GM18511 (cell line): ENCODE data around the gene CLPX.
"Not testable (repeated sequence)": the region's sequence is repeated elsewhere in the genome, so short reads cannot be mapped to it uniquely, and the experiment has no call there.

Experiments used
- ATAC-seq: cut with Tn5 transposase; IDR thresholded peaks from one replicate; pipeline ENCODE4 v1.9.1; 2021; ENCODE audit warnings: mild to moderate bottlenecking, moderate library complexity; ENCODE audit not compliant: unreplicated experiment

The CLPX gene

GRCh38 chr15:65105038-65105437, 80.1 kb downstream of the CLPX start:
- no peak for ATAC-seq

GRCh38 chr15:65102912-65103311, 82.2 kb downstream of the CLPX start:
- no peak for ATAC-seq

- no peak for ATAC-seq
Observed at GRCh38 chr15:65101891-65102708, 83.0 kb downstream of the CLPX start.

DNA sequence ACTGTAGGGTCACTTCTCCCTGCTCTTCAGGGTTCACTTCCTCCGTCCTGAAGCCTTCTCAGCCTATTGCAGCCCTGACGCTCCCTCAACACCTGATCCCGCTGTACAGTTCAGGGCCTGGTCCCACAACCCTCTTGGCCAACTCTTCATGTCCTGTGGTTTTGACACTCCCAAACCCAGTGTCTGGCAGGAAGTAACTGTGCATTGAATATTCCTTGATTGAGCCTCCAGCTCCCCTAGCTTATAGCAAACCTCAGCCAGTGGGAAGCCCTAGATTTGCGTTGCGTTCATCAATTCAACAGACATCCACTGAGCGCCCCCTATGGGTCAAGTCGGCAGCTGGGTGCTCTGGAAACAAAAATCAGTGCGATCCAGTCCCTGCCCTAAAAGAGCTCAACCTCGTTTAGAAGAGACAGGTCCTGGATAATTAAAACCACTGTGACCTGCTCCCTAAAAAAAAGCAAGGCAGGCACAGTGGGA, 83.7 kb downstream of the CLPX start:
- no peak for ATAC-seq

DNA sequence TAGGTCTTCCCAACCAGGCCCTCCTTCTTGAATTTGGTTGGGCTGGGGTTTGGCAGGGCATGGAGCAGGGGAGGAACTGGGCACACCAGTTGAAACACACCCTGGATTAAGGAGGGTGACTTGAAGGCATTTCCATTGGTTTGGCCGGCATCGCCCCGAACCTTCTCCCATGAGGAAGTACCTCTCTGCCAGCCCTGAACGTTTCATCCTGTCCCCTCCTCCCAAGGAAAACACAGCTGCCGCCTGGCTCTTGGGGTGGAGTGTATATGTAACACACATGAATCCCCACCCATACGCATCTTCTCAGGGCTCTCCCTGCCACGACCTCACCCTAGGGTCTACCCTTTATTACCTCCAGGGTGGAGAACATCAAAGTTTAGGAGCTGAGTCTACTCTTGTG, 84.7 kb downstream of the CLPX start:
- no peak for ATAC-seq

DNA sequence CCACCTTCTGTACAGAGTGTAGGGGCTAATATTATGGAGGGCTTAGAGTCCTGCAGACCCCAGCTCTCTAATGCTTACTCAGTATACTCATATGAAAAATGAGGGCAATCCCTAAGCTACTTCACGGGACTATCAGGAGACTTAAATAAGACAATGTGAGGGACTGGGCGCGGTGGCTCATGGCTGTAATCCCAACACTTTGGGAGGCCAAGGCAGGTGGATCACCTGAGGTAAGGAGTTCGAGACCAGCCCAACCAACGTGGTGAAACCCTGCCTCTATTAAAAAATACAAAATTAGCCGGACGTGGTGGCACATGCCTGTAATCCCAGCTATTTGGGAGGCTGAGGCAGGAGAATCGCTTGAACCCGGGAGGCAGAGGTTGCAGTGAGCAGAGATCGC, 85.3 kb downstream of the CLPX start:
- ATAC-seq, result not testable (repeated sequence)

GRCh38 chr15:65099336-65099735, 85.8 kb downstream of the CLPX start:
- no peak for ATAC-seq
